Measurements from ENCODE around the gene PALLD.

DNA sequence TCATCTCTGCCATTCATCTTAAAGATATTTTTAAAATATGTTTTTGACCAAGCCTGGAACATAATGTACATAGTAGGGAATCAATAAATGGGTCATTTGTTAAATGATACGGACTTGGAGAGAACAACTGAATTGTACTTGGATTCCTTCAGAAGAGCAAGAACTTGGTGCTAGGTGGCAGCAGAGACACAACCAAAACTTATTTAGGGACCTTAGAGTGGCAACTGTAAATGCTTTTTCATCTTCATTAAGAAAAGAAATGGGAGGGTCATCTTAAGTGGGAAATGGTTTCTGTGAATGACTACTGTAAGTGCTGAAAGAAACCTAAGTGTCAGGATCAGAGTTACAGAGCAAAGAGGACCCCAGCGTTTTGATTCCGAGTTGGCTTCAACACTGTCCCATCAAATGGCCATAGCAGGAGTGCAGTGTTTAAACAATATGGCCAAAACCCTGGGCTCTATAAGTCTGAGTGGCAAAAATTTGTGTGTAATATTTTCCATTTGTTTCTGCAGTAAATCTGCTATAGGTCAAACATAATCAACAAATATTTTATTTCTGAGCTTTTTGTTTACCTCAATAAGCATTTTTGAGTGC, 213.6 kb downstream of the PALLD start:
- TF ChIP-seq SCRT2 (tag by site-specific recombination; IDR thresholded peaks at IDR 0.05) = no peak
- TF ChIP-seq ZNF23 (tag by site-specific recombination; IDR thresholded peaks at IDR 0.05; ENCODE audit: borderline replicate concordance) = no peak
- TF ChIP-seq, protein P1, sequence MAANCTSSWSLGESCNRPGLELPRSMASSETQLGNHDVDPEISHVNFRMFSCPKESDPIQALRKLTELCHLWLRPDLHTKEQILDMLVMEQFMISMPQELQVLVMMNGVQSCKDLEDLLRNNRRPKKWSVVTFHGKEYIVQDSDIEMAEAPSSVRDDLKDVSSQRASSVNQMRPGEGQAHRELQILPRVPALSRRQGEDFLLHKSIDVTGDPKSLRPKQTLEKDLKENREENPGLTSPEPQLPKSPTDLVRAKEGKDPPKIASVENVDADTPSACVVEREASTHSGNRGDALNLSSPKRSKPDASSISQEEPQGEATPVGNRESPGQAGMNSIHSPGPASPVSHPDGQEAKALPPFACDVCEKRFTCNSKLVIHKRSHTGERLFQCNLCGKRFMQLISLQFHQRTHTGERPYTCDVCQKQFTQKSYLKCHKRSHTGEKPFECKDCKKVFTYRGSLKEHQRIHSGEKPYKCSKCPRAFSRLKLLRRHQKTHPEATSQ (tag by site-specific recombination; IDR thresholded peaks at IDR 0.05) = no peak
- TF ChIP-seq, protein P2, sequence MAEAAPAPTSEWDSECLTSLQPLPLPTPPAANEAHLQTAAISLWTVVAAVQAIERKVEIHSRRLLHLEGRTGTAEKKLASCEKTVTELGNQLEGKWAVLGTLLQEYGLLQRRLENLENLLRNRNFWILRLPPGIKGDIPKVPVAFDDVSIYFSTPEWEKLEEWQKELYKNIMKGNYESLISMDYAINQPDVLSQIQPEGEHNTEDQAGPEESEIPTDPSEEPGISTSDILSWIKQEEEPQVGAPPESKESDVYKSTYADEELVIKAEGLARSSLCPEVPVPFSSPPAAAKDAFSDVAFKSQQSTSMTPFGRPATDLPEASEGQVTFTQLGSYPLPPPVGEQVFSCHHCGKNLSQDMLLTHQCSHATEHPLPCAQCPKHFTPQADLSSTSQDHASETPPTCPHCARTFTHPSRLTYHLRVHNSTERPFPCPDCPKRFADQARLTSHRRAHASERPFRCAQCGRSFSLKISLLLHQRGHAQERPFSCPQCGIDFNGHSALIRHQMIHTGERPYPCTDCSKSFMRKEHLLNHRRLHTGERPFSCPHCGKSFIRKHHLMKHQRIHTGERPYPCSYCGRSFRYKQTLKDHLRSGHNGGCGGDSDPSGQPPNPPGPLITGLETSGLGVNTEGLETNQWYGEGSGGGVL (tag by site-specific recombination; IDR thresholded peaks at IDR 0.05) = no peak
- no peak for TF ChIP-seq ZNF561 (tag by site-specific recombination; IDR thresholded peaks at IDR 0.05; ENCODE audit: borderline replicate concordance)
- TF ChIP-seq ZFP37 (tag by site-specific recombination; IDR thresholded peaks at IDR 0.05) = no peak
- TF ChIP-seq, protein P3, sequence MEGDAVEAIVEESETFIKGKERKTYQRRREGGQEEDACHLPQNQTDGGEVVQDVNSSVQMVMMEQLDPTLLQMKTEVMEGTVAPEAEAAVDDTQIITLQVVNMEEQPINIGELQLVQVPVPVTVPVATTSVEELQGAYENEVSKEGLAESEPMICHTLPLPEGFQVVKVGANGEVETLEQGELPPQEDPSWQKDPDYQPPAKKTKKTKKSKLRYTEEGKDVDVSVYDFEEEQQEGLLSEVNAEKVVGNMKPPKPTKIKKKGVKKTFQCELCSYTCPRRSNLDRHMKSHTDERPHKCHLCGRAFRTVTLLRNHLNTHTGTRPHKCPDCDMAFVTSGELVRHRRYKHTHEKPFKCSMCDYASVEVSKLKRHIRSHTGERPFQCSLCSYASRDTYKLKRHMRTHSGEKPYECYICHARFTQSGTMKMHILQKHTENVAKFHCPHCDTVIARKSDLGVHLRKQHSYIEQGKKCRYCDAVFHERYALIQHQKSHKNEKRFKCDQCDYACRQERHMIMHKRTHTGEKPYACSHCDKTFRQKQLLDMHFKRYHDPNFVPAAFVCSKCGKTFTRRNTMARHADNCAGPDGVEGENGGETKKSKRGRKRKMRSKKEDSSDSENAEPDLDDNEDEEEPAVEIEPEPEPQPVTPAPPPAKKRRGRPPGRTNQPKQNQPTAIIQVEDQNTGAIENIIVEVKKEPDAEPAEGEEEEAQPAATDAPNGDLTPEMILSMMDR (tag by site-specific recombination; IDR thresholded peaks at IDR 0.05) = no peak
- no peak for TF ChIP-seq ZNF423 (tag by site-specific recombination; IDR thresholded peaks at IDR 0.05)
- TF ChIP-seq PRDM1 (tag by site-specific recombination; IDR thresholded peaks at IDR 0.05) = no peak

Data from HEK293 (cell line).